HG02870 (cell line): ENCODE data around the gene TBC1D21.

Experiments
- ATAC-seq: cut with Tn5 transposase; IDR thresholded peaks from one replicate; pipeline ENCODE4 v1.9.1; 2021; ENCODE audit warnings: mild to moderate bottlenecking, moderate library complexity; ENCODE audit not compliant: unreplicated experiment

Gene TBC1D21, protein sequence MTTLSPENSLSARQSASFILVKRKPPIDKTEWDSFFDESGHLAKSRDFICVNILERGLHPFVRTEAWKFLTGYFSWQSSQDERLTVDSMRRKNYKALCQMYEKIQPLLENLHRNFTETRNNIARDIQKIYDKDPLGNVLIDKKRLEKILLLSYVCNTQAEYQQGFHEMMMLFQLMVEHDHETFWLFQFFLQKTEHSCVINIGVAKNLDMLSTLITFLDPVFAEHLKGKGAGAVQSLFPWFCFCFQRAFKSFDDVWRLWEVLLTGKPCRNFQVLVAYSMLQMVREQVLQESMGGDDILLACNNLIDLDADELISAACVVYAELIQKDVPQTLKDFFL

DNA sequence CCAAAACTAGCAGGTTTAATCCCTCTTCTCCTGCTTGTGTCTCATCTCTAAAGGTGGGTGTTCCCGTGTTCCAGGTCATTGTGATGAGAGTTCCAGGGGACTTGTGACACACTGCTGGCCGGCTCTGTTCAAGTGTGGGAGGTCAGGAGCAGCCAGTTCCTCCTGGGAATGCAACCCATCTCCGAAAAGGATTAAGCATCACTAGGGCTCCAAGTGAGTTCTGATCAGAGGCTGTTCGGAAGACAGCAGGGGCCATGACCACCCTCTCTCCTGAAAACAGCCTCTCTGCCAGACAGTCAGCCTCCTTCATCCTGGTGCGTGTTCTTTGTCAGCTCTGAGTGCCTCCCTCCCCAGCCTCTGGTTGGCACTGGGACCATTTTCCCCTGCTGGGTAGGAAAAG is at the start of gene TBC1D21:
Gene TBC1D21, plus strand, starts transcription at position 109 of the 400 bp plus-strand sequence. Its CDS starts 146 bp downstream, at position 255.
- no peak for ATAC-seq

DNA sequence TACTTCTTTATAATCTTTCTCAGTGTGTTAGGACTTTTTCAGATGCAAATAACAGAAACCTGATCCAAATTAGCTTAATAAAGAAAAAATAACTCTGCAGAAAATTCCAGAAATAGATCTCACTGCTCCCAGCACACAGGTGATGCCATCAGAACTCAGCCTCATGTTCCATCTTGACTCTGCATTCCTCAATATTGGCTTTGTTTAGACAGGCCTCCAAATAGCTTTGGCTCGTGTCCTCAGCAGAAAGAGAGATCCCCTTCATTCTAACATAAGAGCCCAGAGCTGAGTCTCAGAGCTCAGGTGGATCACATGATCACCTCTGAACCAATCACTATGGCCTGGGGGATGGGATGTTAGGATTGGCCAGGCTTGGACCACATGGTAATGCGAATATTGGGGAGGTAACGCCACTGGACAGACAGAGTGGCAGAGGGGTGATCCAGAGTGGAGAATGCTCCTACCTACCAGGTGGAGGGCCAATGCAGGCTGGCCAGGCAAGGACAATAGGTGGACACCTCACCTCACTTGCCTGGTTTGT is 46.6 kb upstream of the TBC1D21 start:
- no peak for ATAC-seq

DNA sequence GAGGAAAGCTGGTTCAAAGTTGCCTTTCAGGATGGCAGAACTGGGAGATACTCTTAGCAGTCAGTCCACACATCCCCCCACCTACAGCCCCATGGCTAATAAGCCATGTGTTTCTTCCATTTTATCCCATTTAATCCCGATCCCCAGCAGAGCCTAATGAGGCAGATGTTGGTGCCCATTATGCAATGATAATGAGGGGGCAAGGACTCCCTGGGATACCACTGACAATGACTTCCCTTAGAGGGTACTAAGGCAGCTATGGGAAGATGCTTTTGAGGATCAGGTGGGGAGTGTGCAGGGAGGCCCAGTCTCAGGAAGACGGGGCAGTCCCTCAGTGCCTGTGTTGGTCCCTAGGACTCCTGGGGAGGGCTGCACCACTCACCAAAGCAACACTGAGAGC is 43.8 kb upstream of the TBC1D21 start:
- ATAC-seq, result no peak

DNA sequence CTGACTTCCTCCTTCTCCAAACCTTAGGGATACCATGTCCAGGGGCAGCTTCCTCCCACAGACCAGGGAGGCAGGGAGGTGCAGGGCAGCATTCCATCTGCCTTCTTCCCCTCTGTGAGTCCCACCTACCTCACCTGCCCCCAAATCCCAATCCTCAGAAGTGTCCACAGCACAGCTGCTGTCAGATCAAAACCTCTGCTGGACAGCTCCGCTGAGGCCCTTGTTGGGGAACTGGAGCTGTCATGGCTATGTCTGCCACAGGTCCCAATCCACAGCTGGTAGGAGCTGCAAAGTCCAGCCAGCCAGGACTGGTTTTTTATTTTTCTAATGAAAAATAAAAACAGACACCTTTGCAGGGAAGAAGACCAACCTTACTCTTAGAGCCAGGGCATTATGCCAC is 40.7 kb upstream of the TBC1D21 start:
- no peak for ATAC-seq

DNA sequence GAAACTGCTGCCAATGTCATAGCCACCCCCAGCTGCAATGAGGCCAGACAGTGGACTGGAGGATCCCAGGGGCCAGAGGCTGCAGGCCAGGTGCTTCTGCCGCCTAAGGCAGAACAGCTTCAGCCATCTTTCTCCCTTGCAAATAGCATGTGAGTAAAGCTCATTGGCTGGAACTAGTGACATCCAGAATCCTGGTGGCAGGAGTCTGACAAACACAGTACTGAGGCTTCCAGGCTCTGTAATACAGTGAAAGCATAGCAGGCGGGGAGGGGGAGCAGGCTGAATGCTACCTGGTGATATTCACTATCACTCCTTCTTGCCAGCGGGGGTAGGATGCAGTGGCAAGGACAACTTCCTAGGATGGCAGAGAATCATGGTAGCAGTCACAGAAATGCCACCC is 36.5 kb upstream of the TBC1D21 start:
- ATAC-seq, result no peak

DNA sequence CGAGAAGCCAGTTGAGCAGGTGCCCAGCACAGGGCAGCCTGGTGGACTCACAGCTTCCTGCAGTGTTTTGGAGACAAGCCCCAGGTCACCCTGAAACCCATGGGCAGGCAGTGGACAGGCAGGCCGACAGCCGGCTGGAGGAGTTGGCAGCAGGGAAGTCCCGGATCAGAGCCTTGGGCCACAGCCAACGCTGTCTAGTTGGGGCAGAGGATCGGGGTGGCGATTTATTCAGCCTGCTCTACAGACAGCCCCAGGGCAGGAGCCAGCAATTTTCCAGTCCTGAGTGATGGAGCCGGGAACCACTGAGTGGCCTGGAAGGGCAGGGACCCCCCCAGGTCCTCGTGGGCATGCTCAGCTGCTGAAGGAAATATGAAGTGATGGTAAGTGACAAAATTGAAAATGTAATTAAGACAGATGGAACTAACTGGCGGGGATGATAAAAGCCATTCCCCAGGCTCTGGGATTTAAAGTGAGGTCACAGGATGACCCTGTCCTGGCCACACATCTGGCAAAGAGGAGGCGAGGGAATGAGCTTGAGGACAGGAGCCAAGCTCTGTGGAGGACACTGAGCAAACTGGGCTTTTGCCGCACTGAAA is 34.4 kb upstream of the TBC1D21 start:
- ATAC-seq, result no peak

DNA sequence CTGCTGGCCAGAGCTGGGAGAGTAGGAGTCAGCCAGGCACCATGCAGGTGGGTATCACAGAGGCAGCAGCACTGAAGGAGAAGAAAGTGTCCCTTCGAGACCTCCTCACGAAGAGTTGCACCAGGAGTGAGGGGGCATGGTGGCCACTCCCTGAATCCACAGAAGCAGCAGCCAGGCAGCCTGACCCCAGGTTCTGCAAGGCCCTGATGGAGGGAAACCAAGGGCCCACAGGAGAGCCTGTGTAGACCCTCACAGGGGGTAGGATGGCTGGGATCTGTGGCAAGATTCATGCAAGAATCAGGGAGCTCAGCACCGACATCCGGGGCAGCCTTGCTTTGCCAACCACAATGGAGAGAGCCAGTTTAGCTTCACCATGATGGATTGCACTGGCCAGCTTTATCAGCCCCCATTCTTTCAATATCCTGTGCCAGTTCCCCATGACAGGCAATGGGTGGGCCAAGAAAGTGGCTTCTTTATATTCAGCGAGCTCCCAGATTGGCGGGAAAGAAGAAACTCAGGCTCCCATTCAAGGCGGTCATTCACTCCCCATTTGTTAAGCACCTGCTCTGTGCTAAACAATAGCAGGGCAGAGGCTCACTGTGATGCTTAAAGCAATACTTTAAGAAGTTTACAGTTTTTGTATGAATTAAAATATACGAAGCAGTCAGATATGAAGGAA is 33.5 kb upstream of the TBC1D21 start:
- ATAC-seq, result no peak

DNA sequence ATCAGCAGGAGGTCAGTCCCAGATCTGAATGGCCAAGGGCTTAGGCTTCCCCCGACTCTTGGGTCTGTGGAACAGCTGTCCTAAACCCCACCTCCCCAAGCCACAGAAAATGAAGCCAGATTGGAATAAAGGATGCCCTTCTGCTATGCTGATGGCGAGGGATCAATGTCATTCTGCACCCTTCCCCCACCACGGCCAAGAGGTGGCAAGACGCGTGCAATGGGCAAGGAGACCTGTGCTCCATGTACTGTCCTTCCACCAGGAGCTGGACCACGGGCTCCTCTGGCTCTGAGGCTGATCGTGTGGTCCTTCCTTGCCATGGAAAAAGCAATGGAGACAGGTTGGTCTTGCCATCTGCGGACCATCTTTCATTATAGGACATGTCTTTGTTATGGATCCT is 32.6 kb upstream of the TBC1D21 start:
- no peak for ATAC-seq

DNA sequence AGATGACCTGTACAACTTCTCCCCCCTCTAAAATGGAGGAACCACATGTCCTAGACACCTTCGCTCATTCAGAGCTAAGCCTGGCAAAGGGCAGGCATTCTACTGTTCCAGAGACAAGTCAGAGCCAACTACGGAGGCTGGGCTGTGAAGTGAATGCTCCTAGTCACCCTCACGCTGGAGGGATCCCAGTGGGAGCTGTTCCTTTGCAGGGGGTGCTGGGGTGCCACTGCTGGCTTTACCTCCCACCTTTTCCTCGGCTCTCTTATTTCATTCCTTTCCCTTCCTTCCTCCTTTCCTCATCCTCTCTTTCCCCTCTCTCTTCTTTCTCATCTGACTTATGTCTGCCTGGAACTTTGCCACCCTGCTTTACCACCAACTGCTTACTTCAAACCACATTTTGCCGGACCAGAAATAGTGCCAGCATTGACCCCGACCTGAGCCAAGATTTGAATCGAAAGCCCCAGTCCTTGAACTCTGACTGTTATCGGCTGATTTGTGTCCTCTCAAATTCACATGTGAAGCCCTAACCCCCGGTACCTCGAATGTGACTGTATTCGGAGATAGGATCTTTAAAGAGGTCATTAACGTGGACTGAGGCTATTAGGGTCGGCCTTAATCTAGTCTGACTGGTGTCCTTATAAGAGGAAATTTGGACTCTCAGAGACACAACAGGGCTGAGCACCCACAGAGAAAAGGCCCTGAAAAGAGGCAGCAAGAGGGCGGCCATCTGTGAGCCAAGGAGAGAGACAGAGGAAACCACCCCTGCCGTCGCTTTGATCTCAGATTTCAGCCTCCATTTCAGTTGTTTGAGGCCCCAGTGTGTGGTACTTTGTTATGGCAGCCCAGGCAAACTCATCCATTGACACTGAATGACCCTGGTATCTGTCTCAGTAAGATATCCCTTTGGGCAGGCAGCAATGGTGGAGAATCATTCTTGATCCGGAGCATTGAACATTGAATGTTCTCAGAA is 31.3 kb upstream of the TBC1D21 start:
- ATAC-seq, result no peak

DNA sequence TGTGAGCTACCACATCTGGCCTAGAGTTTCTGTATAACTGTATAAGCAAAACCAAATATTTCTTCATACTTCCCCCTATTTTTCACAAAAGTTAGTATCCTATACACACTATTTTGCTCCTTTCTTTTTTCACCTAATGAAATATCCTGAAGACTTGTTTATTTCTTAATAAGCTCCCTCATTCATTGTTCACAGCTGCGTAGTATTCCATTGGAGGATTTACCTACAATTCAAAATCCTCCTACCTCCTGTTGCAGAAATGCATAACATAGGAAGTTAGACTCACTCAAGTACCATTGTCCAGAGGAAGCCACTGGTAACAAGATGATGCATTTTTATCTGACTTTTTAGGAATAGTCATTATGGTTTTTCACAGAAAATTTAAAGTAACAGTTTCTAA is 29.6 kb upstream of the TBC1D21 start:
- no peak for ATAC-seq

DNA sequence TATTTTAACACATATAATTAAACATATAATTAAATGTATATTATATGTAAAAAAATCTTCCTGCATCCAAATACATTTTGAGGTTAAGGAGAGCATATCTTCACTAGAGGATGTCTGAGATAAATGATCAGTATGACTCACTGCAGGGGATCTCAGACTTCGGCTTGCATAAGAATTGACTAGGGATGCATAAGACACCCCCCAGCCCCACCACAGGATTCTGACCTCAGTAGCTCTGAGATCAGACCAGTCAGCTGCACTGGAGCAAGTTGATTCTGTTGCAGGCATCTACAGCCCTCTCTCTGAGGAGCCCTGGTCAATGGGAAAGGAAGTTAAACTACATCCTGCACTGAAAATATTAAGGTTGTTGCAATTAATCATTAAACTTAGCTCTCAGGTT is 29.0 kb upstream of the TBC1D21 start:
- ATAC-seq, result no peak

DNA sequence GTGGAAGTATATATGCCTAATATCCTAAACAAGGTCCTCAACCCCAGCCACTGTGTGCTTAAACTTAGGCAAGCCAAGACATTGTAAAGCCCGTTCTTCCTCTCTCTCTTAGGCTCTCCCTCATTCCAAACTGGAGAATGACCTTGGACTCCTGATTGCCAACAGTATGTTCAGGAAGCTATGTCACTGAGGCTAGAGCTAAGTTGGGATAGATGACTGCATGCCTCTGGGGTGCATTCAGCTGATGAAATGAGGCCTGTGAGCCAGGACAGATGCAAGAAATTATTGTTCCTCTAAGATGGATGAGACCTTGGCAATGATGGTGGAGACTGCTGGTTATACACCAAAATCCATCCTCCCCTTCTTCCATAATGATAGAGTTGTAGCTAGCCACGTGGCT is 27.9 kb upstream of the TBC1D21 start:
- ATAC-seq, result no peak

DNA sequence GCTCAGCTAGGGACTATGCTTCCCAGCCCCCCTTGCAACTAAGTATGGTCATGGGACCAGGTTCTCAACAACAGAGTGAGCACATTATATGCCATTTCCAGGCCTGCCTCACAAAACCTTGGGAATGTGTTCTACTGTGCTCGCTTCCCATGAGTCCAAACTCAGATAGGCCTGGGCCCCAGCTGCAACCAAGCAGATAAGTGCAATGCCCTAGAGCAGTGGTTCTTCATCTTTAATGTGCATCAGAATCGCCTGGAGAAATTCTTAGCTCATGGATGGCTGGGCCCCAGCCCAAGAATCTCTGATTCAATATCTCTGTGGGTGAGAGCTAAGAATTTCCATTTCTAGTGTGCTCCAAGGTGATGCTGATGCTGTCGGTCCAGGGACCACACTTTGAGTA is 27.5 kb upstream of the TBC1D21 start:
- ATAC-seq, result no peak

DNA sequence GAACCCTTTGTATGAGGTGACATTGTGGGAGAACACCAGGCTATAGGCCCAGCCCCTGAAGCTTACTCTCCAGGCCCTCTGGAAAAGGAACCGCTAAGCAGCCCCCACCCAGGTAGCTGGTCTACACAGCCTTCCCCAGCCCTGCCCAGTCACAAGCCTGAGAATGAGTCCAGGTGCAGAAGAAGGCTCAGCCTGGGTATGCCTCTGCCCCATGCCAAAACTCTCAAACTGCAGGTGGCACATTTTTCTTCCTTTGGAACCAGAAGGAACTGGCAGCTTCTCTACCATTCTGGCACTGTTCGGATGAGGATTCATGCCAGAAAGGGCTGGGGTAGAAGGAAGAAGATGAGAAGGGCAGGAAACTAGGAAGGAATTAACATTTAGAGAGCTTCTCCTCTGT is 23.7 kb upstream of the TBC1D21 start:
- no peak for ATAC-seq

DNA sequence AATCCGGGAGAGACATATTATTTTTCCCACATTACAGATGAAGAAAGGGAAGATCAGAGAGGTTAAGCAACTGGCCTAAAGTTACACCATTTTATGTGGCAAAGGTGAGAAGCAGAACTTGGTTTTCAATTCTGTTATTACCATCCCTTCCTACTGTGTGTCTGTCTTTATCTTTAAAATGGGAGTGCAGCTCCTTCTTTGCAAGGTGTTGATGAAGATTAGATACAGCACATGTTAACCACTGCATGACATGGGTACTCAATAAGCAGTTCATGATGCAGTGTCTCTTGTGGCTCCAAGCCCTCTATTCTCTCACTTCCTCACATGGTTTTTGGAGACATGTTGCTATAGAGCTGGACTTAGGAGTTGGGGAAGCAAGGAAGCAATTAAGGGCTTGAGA is 23.1 kb upstream of the TBC1D21 start:
- no peak for ATAC-seq

DNA sequence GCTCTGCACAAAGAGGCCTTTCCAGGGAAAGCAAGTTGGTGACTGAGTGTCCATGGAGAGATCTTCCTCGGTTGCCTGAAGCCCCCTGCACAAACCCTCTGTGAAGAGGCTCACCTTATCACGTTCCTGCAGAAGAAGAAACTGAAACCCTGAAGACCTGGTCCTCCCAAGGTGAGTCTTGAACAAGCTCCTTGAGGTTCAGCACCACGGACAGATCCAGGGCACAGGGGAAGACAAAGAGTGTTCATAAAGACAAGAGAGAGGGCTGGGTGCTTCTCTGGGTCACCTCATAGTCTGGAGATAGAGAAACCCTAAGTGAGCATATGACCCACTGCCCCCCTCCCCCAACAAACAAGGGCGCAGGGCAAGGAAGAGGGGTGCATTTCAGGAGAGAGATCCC is 21.7 kb upstream of the TBC1D21 start:
- ATAC-seq, result no peak

DNA sequence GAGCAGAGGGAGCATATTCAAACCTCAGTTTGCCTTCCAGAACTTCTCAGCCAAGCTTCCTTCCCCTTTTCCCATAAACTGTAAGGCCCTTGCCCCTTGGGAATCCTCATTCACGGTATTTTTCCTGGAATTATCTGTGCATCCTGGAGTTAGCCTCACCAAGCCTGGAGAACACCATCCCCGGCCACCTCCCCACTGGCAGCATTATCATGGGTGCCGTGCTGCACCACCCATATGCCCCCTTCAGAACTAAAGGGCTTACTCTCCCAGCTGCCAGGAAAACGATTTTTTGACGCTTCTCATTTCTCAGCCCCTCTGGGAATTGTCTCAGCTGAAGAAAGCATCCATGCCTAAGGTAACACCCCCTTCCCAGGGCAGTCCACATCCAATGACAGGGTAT is 20.9 kb upstream of the TBC1D21 start:
- ATAC-seq, result no peak

DNA sequence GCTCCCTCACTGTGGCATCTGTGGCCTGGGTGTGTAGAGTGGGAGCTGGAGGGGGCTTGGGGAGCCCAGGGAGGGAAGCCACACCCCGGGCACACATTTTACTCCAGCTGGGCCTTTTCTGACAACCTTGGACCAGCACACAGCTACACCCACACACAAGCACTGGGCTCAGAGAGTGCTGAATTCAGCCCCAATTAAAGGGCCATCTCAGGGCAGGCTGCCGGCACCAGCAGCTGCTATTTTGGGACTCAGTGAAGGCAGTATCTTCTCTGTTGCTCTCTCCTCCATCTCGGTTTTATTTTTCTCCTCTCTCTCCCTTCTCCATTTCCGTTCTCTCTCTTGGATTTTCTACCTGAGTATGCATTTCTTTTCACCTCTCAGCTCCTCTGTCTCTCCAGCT is 19.1 kb upstream of the TBC1D21 start:
- no peak for ATAC-seq

DNA sequence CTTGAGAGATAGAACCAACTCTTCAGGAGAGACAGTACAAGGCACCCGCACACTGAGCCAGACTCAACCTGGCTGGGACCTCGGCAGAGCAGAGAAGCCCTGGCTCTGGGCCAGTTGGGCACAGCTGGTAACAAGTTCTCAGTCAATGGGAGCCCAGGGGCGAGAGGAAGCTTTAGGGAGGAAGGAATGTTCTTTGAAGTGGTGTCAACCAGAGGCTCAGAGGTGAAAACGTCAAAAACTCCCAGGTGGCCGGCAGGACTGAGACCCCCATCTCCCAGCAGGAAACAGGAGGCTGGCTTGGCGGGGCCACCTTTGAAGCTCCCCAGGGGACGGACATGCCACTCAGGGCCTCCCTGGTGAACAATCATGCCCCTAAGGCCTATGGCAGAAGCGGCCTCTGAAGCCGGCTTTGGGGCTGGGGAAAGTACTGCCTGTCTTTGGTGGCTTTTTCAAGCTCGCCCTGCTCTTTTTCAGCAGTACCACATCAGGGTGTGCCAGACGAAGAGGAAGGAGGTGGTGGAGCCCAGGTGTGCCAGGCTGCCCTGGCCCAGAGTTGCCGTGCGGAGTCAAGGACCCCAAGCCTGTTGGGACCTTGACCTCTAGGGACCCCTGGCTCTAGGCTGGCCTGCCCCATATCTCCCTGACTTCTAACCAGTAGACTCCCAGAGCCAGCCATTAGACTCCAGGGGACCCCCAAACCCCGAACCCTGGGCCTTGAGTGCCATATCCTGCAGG is 16.7 kb upstream of the TBC1D21 start:
- ATAC-seq, result no peak
